AG09309 (cell line): ENCODE results near the gene VPS51.

ENCODE experiments used
- DNase-seq: peaks from one replicate; pipeline ENCODE4 v3.0.0-alpha.2; 2010; ENCODE audit warnings: low read depth
- H3K4me3 ChIP-seq: 2 replicates; pipeline ENCODE4 v1.5.1; 2011; ENCODE audit warnings: mild to moderate bottlenecking, low read depth, low read length, moderate library complexity; ENCODE audit not compliant: control insufficient read depth
- CTCF ChIP-seq: IDR thresholded peaks from 2 replicates; pipeline ENCODE4 v1.5.1; 2011; ENCODE audit warnings: mild to moderate bottlenecking, low read depth, low read length, inconsistent platforms; ENCODE audit not compliant: insufficient read depth, control insufficient read depth; ENCODE audit errors: missing control alignments

The VPS51 gene

GRCh38 chr11:65110354-65110861 is 14.4 kb downstream of the VPS51 start:
- no peak for DNase-seq
- peak; percentile 95 for TF ChIP-seq CTCF
- no peak overlapping the region for H3K4me3 ChIP-seq

GRCh38 chr11:65111159-65111743 is 15.2 kb downstream of the VPS51 start:
- no peak overlapping the region for H3K4me3 ChIP-seq
- no peak for DNase-seq
- TF ChIP-seq CTCF: no peak

GRCh38 chr11:65111744-65112545 is 15.9 kb downstream of the VPS51 start, which contains the start of gene TM7SF2:
Gene TM7SF2 (plus strand): TSS chr11:65111872. CDS start chr11:65112016, 144 bp downstream.
- DNase-seq: peak; percentile 35

GRCh38 chr11:65112546-65113360 is 16.7 kb downstream of the VPS51 start:
- no peak for DNase-seq
- H3K4me3 ChIP-seq: peak overlapping the region; percentile 50
- peak; percentile 56 for TF ChIP-seq CTCF

More at GRCh38 chr11:65111744-65112545, 15.9 kb downstream of the VPS51 start, which contains the start of gene TM7SF2:
- TF ChIP-seq CTCF: no peak
- H3K4me3 ChIP-seq: peak within 1 kb of the TSS; percentile 50

GRCh38 chr11:65113361-65113756 is 17.3 kb downstream of the VPS51 start:
- no peak for DNase-seq
- no peak overlapping the region; the same call in 1 of the 2 replicates for H3K4me3 ChIP-seq
- no peak for TF ChIP-seq CTCF

- TF ChIP-seq CTCF: no peak
- DNase-seq: no peak
- H3K4me3 ChIP-seq: no peak overlapping the region
Observed at GRCh38 chr11:65113839-65114238, 17.8 kb downstream of the VPS51 start.
